GM10847 (cell line): ENCODE measurements around the gene TRIM9.

Experiments
- POLR2A ChIP-seq: IDR thresholded peaks from 2 replicates; pipeline ENCODE4 v1.6.1; 2011; ENCODE audit not compliant: insufficient read length; ENCODE audit errors: extremely low read depth

The TRIM9 gene

DNA sequence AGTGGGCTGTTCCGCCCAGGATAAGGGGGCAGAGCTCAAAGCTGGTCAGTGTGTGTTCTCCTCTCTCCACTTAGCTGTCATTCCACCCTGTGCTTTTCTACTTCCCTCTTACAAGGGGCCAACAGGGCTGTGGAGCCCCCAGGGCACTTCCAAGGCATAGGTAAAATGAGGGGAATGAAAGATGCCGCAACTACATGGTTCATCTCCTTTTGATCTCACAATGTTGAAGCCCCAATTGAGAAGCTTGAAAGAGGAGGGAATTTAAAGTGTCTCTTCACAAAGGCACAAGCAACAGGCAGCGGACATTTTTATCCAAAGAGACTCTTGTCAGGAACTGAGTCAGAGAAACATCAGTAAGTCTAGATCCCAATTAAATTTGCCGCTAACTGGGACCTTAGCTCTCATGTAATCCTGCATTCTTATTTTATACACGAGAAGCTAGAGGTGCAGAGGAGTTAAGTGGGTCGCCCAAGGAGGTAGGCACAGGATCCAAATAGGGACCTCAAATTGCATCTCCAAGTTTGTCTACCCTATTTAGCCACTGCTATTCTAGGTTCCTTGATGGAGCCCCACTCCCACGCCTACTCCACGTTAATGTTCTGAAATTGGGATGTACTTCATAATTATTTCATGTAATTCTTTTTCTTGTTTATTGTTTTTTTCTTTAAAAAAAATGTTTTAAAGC is 20.1 kb downstream of the TRIM9 start:
- TF ChIP-seq POLR2A, result no peak

GRCh38 chr14:51073731-51074130 is 21.2 kb downstream of the TRIM9 start:
- TF ChIP-seq POLR2A, result no peak

- no peak for TF ChIP-seq POLR2A
These were observed 21.9 kb downstream of the TRIM9 start for GRCh38 chr14:51072976-51073375.

- TF ChIP-seq POLR2A, result no peak
These were observed 23.0 kb downstream of the TRIM9 start for GRCh38 chr14:51071857-51072256.

- no peak for TF ChIP-seq POLR2A
These were observed 24.2 kb downstream of the TRIM9 start for GRCh38 chr14:51070726-51071125.

DNA sequence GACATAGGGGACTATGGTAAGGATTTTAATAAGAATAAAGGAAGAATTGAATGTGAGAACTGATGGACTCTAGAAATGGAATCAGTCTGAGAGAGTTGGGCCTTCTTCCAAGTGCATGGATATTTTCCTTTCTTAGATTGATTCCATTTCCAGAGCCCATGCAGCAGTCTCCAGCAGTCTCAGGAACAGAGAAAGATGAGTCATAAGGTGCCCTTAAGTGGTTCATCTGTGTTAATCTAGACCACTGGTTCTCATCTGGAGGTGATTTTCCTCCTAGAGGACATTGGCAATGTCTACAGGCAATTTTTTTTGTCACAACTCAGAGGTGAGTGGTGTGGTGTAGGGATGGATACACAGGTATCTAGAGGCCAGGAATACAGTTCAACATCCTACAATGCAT is 25.9 kb downstream of the TRIM9 start:
- no peak for TF ChIP-seq POLR2A

- no peak for TF ChIP-seq POLR2A
These were observed 26.6 kb downstream of the TRIM9 start for GRCh38 chr14:51068268-51068667.

GRCh38 chr14:51067295-51067694 is 27.6 kb downstream of the TRIM9 start:
- no peak for TF ChIP-seq POLR2A

- no peak for TF ChIP-seq POLR2A
These were observed 28.3 kb downstream of the TRIM9 start for GRCh38 chr14:51066576-51066975.

DNA sequence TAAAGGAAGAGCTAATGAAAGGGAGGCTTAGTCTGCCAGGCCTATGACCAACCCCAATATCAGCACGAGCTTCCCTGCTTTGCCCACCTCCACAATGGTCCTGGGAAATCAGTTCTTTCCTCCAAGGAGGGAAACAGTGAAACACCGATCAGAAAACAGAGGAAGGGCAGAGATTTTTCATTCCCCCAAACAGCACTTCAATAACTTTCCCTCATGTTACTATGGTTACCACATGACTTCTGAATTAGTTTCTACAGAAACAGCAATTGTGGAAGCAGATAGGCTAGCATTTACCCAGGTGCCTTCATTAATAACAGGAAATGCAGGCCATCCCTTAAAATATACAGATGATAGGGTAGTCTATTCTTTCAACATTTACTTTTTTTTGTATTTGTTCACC is 35.9 kb downstream of the TRIM9 start:
- TF ChIP-seq POLR2A, result no peak

GRCh38 chr14:51058382-51058781 is 36.5 kb downstream of the TRIM9 start:
- TF ChIP-seq POLR2A, result no peak

DNA sequence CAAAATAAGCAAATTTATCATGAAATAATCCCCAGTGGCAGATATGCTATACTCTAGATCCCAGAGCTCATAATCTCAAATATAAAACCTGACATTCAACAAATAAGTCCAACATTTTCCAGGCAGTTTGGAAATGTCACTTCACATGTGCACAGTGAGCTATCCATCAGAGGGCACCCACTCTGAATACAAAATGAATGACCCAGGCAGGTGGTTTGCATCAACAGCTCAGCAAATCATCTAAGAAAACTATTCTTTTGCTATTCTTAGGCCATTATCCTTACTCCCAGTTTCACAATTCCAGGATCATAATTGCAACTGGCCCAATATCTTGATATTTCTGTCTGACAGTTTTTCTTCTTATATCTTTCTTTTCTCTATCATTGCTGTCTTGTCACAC is 38.5 kb downstream of the TRIM9 start:
- no peak for TF ChIP-seq POLR2A

GRCh38 chr14:51053157-51053556 is 41.7 kb downstream of the TRIM9 start:
- no peak for TF ChIP-seq POLR2A

DNA sequence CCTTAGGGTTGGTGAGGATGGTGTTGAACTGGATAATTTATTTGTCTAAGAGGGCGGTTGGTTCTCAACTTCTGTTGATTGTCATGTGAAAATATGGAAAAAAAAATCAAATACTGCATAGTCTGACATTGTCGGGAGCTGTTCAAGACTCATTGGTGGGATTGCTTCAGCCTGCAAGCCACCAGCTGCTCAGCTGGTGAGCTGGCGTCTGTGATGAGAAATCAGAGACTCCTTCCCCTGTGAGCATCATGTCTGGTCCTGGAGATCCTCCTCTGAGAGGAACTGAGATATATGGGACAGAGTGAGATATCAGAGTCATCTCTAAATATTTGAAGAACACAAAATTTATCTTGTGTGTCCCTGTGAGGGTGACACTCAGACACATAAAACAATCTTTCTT is 49.9 kb downstream of the TRIM9 start:
- no peak for TF ChIP-seq POLR2A

- no peak for TF ChIP-seq POLR2A
These were observed 53.0 kb downstream of the TRIM9 start for GRCh38 chr14:51041883-51042282.

DNA sequence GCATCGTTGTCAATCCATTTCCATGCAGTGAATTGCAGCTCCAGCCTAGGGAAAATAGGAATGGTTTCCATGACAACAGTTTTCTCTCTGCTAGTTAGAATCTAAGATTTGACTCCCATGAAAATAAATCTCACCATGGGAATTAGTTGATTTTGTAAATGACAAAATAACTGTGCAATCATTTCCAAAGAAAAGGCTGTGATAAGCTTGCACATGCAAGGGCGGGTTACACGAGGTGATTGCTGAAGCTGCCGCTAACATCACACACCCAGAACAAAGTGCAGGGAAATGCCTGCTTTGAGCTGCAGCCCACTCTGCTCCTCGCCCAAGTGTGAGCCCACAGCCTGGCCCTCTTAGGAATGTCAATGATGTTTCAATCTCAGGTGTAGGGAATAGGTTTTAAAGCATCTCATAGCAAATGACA is 53.8 kb downstream of the TRIM9 start:
- TF ChIP-seq POLR2A, result no peak

DNA sequence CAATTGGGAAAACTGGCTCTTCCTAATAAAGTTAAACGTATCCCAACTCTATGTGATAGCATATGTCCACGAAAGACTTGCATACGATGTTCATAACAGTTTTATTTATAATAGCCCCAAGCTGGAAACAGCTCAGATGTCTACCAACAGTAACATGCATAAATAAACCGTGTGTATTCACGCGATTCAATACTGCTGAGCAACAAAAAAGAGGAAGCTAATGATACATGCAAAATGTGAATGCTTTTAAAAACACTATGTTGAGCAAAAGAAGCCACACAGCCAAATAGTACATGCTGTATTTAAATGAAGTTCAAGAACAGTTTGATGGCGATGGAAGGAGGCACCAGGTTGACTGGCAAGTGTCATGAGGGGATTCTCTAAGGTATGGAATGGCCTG is 55.7 kb downstream of the TRIM9 start:
- no peak for TF ChIP-seq POLR2A
